ENCODE results near the gene INTS3. TPM values are rescaled to one million over a fixed set of nuclear protein-coding genes. Genes with fewer than 3 reads are reported as not detected.
A peak's percentile ranks its signal among the peaks of the same experiment; 100 is the strongest.

The INTS3 gene
- total and polyA plus RNA-seq, 9 of the 15 experiments (the other 6 are each of a cell fraction or from before 2014, with no cell fraction given): 6.3 to 24.1 (median 14.3) TPM

GRCh38 chr1:153775458-153776327 lies 47.8 kb downstream of the INTS3 start:
- DNase-seq (ENCODE audit: extremely low read depth in 1 of 4, low spot score in 3 of 4) (peak in 3 of 4 experiments; percentile 66 to 77 (median 73)), FAIRE-seq (peak; percentile 72), ATAC-seq (peak; percentile 73)
- Histone ChIP-seq H3K9me1 (ENCODE audit: control insufficient read depth, insufficient read depth, low read length) (no peaks in the 10 kb centered on the region), H2AFZ (ENCODE audit: low read depth, low read length) (peak overlapping the region; percentile 87), H3K4me1 (replicated peaks in 1 of 2; ENCODE audit: control insufficient read depth in 2 of 2, insufficient read depth in 2 of 2, low read length in 2 of 2) (peaks cover 10 to 55% of the 10 kb centered on the region in 2 experiments), H3K4me2 (ENCODE audit: insufficient read depth, low read length) (peak overlapping the region; percentile 77), H3K36me3 (ENCODE audit: control insufficient read depth, insufficient read depth, low read length) (peaks cover 19% of the 10 kb centered on the region; the same call in 2 of the 3 replicates), H3K9me3 (replicated peaks; ENCODE audit: control insufficient read depth, insufficient read depth, low read depth, low read length) (no peaks in the 10 kb centered on the region), H3K79me2 (ENCODE audit: control insufficient read depth, insufficient read depth, low read length) (no peaks in the 10 kb centered on the region), H3K27me3 (ENCODE audit: control insufficient read depth in 2 of 2, insufficient read depth in 2 of 2, low read length in 2 of 2) (no peaks in the 10 kb centered on the region), H3K9ac (ENCODE audit: insufficient read depth in 1 of 2, low read depth in 2 of 2, low read length in 2 of 2) (peak overlapping the region; percentile 36 to 91), H3K27ac (ENCODE audit: extremely low read depth, low read depth, low read length) (no peak overlapping the region), H3K4me3 (peak overlapping the region; percentile 48), H4K20me1 (replicated peaks; ENCODE audit: control insufficient read depth, insufficient read depth, low read length) (no peaks in the 10 kb centered on the region)
- POLR2A ChIA-PET: interaction anchor here (0.5 to 1.5 kb wide), 8 partner anchors 23 to 290 kb away, joined by 3 to 5 read pairs (median 4); partner anchors contain the start of gene RPS27
- CTCF ChIA-PET (ENCODE audit: low intra/inter-chr PET ratio): no interaction called here
- intact Hi-C loops (cut with micrococcal nuclease) (loop anchor here (10.0 kb wide), 1 partner anchor 261 kb away; no protein-coding TSS in a partner anchor), in situ Hi-C loops (cut with MboI) (loop anchor here (5.0 kb wide), 1 partner anchor 103 kb away; the partner anchor contains the start of gene ILF2)
- 21% methylated on average over 64 of the region's 83 CpGs for WGBS (ENCODE audit: insufficient coverage, low coverage, missing lambda C conversion rate)
- BruUV-seq (replicated peaks): no TSS peak
- TF ChIP-seq GABPA (tag; conservative IDR thresholded peaks at IDR 0.05; ENCODE audit: low read depth) (0 out of 2 replicates have a peak, but pooled peaks have one; percentile 32), CREB1 (IDR thresholded peaks at IDR 0.05) (no peak), CREB1 (CRISPR knock-in tag; IDR thresholded peaks at IDR 0.05) (0 out of 2 replicates have a peak, but pooled peaks have one; percentile 20), RBFOX2 (IDR thresholded peaks at IDR 0.05; ENCODE audit: low read depth, low read length) (peak; percentile 60), MNT (conservative IDR thresholded peaks at IDR 0.05) (peak in 1 of 2 experiments; percentile 30; a peak in 1 of 4 replicates), PTBP1 (IDR thresholded peaks at IDR 0.05; ENCODE audit: low read depth, low read length) (0 out of 2 replicates have a peak, but pooled peaks have one; percentile 19), CTBP1 (IDR thresholded peaks at IDR 0.05; ENCODE audit: borderline replicate concordance) (peak; percentile 70), ZBTB40 (IDR thresholded peaks at IDR 0.05) (0 out of 2 replicates have a peak, but pooled peaks have one; percentile 17), ZBTB40 (CRISPR knock-in tag; IDR thresholded peaks at IDR 0.05) (no peak), SPI1 (IDR thresholded peaks at IDR 0.05; ENCODE audit: borderline replicate concordance, low read depth, low read length) (no peak)

Measured in K562 (cell line).